K562 (cell line): ENCODE results near the gene FCER2. TPM values are rescaled to one million over a fixed set of nuclear protein-coding genes. Genes with fewer than 3 reads are reported as not detected.

Experiments
- ATAC-seq: fragments of 200-7000 bp; cut with Tn5 transposase; 3 replicates; pipeline ENCODE4 v1.9.1; 2020; ENCODE audit warnings: moderate library complexity
- BruUV-seq: library from RNA; stranded (reverse); fragments of 400-500 nt; replicated peaks from 2 replicates; lab custom pipeline; 2021; lab: Mats Ljungman, UMichigan
- CTCF ChIA-PET: fragments of 300-600 bp; formaldehyde crosslinking; extraction: SDS; loops from one replicate; lab custom pipeline; 2021; ENCODE audit warnings: low intra/inter-chr PET ratio; lab: Yijun Ruan, JAX
- POLR2A ChIA-PET: fragments of 300-600, 350-650 bp; sonication (Branson Sonifier 250); formaldehyde crosslinking; extraction: SDS; loops from one replicate; lab custom pipeline; 2021; ENCODE audit warnings: antibody characterized with exemption, inconsistent platforms; lab: Yijun Ruan, JAX
- DNase-seq, 4 experiments: peaks; one replicate each; pipeline versions ENCODE4 v3.0.0 to v3.0.0-alpha.2; 2011 to 2018; ENCODE audit warnings: low spot score in 3 of 4, mixed read lengths in 3 of 4; ENCODE audit errors: extremely low read depth in 1 of 4
- FAIRE-seq: peaks from 2 replicates; lab custom pipeline; 2011; peaks lifted over from hg19 to GRCh38; lab: Jason Lieb, UNC
- H2AFZ ChIP-seq: 2 replicates; pipeline ENCODE4 v1.6.0; 2011; ENCODE audit warnings: low read depth, low read length, control low read depth, inconsistent platforms
- H3K27ac ChIP-seq: fragments of 200-600 bp; 3 replicates; pipeline ENCODE4 v1.8.0; 2011; ENCODE audit warnings: low read depth, mild to moderate bottlenecking, control low read depth, inconsistent platforms, low read length, moderate library complexity, mixed read lengths; ENCODE audit errors: extremely low read depth
- H3K27me3 ChIP-seq, 2 experiments: fragments of 300-600 bp in 1 of 2; 2 replicates in 1 of 2; 3 replicates in 1 of 2; pipeline versions ENCODE4 v1.6.0 to v1.8.0; 2011; ENCODE audit warnings: inconsistent platforms in 2 of 2, low read length in 2 of 2, mild to moderate bottlenecking in 1 of 2, mixed read lengths in 1 of 2, moderate library complexity in 1 of 2; ENCODE audit not compliant: control insufficient read depth in 2 of 2, insufficient read depth in 2 of 2
- H3K36me3 ChIP-seq: fragments of 300-600 bp; 3 replicates; pipeline ENCODE4 v1.8.0; 2011; ENCODE audit warnings: mild to moderate bottlenecking, low read length, inconsistent platforms; ENCODE audit not compliant: control insufficient read depth, insufficient read depth
- H3K4me1 ChIP-seq, 2 experiments: fragments of 200-600 bp in 1 of 2; replicated peaks in 1 of 2; 2 replicates in 1 of 2; 3 replicates in 1 of 2; pipeline versions ENCODE4 v1.5.1 to v1.8.0; 2011; ENCODE audit warnings: inconsistent platforms in 2 of 2, low read length in 2 of 2, mild to moderate bottlenecking in 1 of 2, mixed read lengths in 1 of 2, moderate library complexity in 1 of 2; ENCODE audit not compliant: control insufficient read depth in 2 of 2, insufficient read depth in 2 of 2
- H3K4me2 ChIP-seq: 2 replicates; pipeline ENCODE4 v1.6.1; 2011; ENCODE audit warnings: low read length, control low read depth, inconsistent platforms, mixed read lengths; ENCODE audit not compliant: insufficient read depth
- H3K4me3 ChIP-seq: fragments of 200-600 bp; sonication (generic), shearing (Covaris generic); 2 replicates; pipeline ENCODE4 v1.5.1; 2016; ENCODE audit warnings: control low read depth, inconsistent platforms
- H3K79me2 ChIP-seq: fragments of 200-600 bp; 3 replicates; pipeline ENCODE4 v1.8.0; 2011; ENCODE audit warnings: low read length, inconsistent platforms; ENCODE audit not compliant: control insufficient read depth, insufficient read depth
- H3K9ac ChIP-seq, 2 experiments: 2 replicates each; pipeline versions ENCODE4 v1.6.0 to v1.6.1; 2011; ENCODE audit warnings: low read depth in 2 of 2, low read length in 2 of 2, control low read depth in 1 of 2, inconsistent platforms in 1 of 2, mild to moderate bottlenecking in 1 of 2, mixed read lengths in 1 of 2; ENCODE audit not compliant: insufficient read depth in 1 of 2
- H3K9me1 ChIP-seq: one replicate; pipeline ENCODE4 v1.6.0; 2011; ENCODE audit warnings: inconsistent platforms, mild to moderate bottlenecking, low read length, moderate library complexity; ENCODE audit not compliant: control insufficient read depth, insufficient read depth
- H3K9me3 ChIP-seq: replicated peaks from 2 replicates; pipeline ENCODE4 v1.5.1; 2011; ENCODE audit warnings: low read depth, low read length, inconsistent platforms; ENCODE audit not compliant: control insufficient read depth, insufficient read depth
- H4K20me1 ChIP-seq: replicated peaks from 2 replicates; pipeline ENCODE4 v1.6.1; 2011; ENCODE audit warnings: low read length, inconsistent platforms, mixed read lengths; ENCODE audit not compliant: control insufficient read depth, insufficient read depth
- FOXJ3 ChIP-seq: sonication (generic); formaldehyde crosslinking; IDR thresholded peaks from 2 replicates; pipeline ENCODE4 v1.4.0; 2020; ENCODE audit warnings: mild to moderate bottlenecking, missing genetic modification reagents
- IFI16 ChIP-seq: fragments of 250-450 bp; sonication (Bioruptor Pico); IDR thresholded peaks from 2 replicates; pipeline ENCODE4 v2.1.2; 2022; ENCODE audit warnings: mild to moderate bottlenecking, inconsistent platforms
- NFE2 ChIP-seq: IDR thresholded peaks from 2 replicates; pipeline ENCODE4 v1.6.1; 2014; ENCODE audit warnings: antibody characterized with exemption, low read depth
- SREBF2 ChIP-seq: sonication (generic); formaldehyde crosslinking; IDR thresholded peaks from 2 replicates; pipeline ENCODE4 v1.4.0; 2020; ENCODE audit warnings: mild to moderate bottlenecking, missing genetic modification reagents
- ZNF512 ChIP-seq: IDR thresholded peaks from 2 replicates; pipeline ENCODE4 v1.6.1; 2016; ENCODE audit warnings: missing genetic modification characterization, missing compliant biosample characterization
- WGBS: fragments of 100-300 bp; shearing (Covaris generic); methylation state at CpG from one replicate; pipeline ENCODE4 v1.1.6; 2016; ENCODE audit warnings: low coverage, mixed read lengths; ENCODE audit not compliant: insufficient coverage; ENCODE audit errors: missing lambda C conversion rate; 5-methylcytosine and 5-hydroxymethylcytosine counted together
- in situ Hi-C: fragments of 300-500 bp; cut with MboI; formaldehyde crosslinking; loops from 4 replicates; pipeline ENCODE4 v1.15.0; 2018; ENCODE audit warnings: inconsistent platforms, mixed read lengths
- intact Hi-C: fragments of 100-400 bp; cut with micrococcal nuclease; formaldehyde crosslinking; loops from 2 replicates; pipeline ENCODE4 v1.14.2; 2022
- polyA plus RNA-seq, 8 experiments: library from polyadenylated mRNA; depleted of rRNA in 4 of 8; stranded (reverse) in 5 of 8; unstranded in 3 of 8; fragments of >200 nt; fragmentation: Nextera tagmentation in 2 of 8; fragmentation: Illumina TruSeq in 1 of 8; extraction: Ambion mirVana in 2 of 8; extraction: Trizol in 1 of 8; gene quantifications; 2 replicates each; pipeline versions ENCODE4 v1.2.1 to v1.2.3, GENCODE V29; 2011 to 2014; ENCODE audit warnings: inconsistent platforms in 1 of 8, missing spikeins in 1 of 8
- total RNA-seq, 7 experiments: library from RNA; depleted of rRNA in 6 of 7; stranded (reverse); fragments of >200 nt in 6 of 7; fragmentation: Illumina TruSeq in 2 of 7; extraction: Trizol in 2 of 7; gene quantifications; 2 replicates each; pipeline versions ENCODE4 v1.2.1 to v1.2.3, GENCODE V29; 2011 to 2021; ENCODE audit warnings: low replicate concordance in 1 of 7
- TF ChIP-seq, protein P1 (sequence below): fragments of 450-650 bp; IDR thresholded peaks from 2 replicates; pipeline ENCODE4 v1.6.1; 2018; ENCODE audit warnings: mild to moderate bottlenecking, low read depth; ENCODE audit not compliant: partially characterized antibody

FCER2 gene
- total and polyA plus RNA-seq, 9 of the 15 experiments (the other 6 are each of a cell fraction or from before 2014, with no cell fraction given), result 0.11 TPM; not detected in 8

GRCh38 chr19:7676376-7676775 is 25.6 kb downstream of the FCER2 start:
- no peak for FAIRE-seq
- H3K36me3 ChIP-seq, result no peaks in the 10 kb centered on the region
- no peak for ATAC-seq
- no TSS peak for BruUV-seq
- H3K9me3 ChIP-seq, result peaks cover 5% of the 10 kb centered on the region; the same call in 1 of the 2 replicates
- peaks cover 3 to 15% of the 10 kb centered on the region in 2 experiments; a peak in 2 of 5 replicates for H3K27me3 ChIP-seq
- CTCF ChIA-PET, result no interaction called here
- in situ Hi-C loops (loop anchor here (5.0 kb wide), 1 partner anchor 89 kb away; no protein-coding TSS in a partner anchor), intact Hi-C loops (no loop called here)
- TF ChIP-seq NFE2, result no peak
- peaks cover 7% of the 10 kb centered on the region; the same call in 2 of the 3 replicates for H3K79me2 ChIP-seq
- no peak overlapping the region; the same call in 1 of the 2 replicates for H3K4me3 ChIP-seq
- H3K4me1 ChIP-seq, result peaks cover 10 to 12% of the 10 kb centered on the region in 2 experiments; a peak in 4 of 5 replicates
- peak overlapping the region; percentile 55; the same call in 1 of the 2 replicates for H2AFZ ChIP-seq
- H3K4me2 ChIP-seq, result peak overlapping the region; percentile 31
- no peaks in the 10 kb centered on the region for H3K9me1 ChIP-seq
- 0% methylated on average over 7 of the region's 7 CpGs for WGBS
- POLR2A ChIA-PET, result no interaction called here
- H4K20me1 ChIP-seq, result no peaks in the 10 kb centered on the region
- DNase-seq, result no peak
- H3K27ac ChIP-seq, result no peak overlapping the region
- H3K9ac ChIP-seq, result no peak overlapping the region

DNA sequence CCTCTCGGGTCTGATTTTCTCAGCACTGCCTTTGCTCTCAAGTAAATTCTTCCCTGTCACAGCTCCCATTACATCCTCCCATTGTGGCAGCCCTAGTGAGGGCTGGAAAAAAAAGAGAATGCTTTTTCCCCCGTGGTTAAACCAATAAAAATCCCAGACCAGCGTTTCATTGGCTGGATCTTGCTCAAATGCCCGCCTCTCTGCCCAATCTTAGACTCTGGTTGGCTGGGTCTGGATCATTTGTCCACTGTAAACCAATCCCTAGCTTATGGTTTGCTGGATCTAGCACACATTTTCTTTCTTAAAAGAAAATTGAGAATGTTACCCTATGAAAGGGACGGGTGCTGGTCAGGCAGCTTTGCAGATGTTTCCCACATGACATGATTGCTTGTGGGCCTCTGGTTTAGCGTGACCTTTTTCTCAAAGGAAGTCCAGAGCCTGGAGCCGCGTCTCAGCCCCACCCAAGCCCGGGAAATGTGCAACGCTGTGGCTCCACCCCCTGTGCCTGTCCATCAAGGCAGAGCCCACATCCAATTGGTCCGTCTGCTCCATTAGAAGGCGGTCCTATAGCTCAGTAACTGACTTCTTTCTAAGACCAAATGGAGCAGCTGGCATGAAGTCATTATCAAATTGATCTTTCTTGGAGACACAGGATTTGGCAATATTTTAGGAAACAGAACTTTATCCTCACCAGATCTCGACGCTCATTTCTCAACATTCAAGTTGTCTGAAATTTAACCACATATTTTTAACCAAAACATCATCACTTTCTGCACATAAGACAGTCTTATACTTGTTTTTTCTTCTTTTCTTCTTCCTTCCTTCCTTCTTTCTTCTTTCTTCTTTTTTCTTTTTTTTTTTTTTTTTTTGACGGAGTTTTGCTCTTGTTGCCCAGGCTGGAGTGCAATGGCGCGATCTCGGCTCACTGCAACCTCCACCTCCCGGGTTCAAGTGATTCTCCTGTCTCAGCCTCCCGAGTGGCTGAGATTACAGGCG is 27.6 kb downstream of the FCER2 start:
- ChIA-PET CTCF (no interaction called here), POLR2A (interaction anchor here (0.6 to 0.9 kb wide), 4 partner anchors 10 to 300 kb away, joined by 3 read pairs; no protein-coding TSS in a partner anchor)
- Histone ChIP-seq H3K9me1 (no peaks in the 10 kb centered on the region), H4K20me1 (no peaks in the 10 kb centered on the region), H3K27ac (no peak overlapping the region), H2AFZ (peak overlapping the region; percentile 60), H3K9ac (no peak overlapping the region), H3K9me3 (peaks cover 5% of the 10 kb centered on the region; the same call in 1 of the 2 replicates), H3K36me3 (no peaks in the 10 kb centered on the region), H3K27me3 (peaks cover 9 to 29% of the 10 kb centered on the region in 2 experiments; a peak in 4 of 5 replicates), H3K4me1 (peaks cover 4 to 10% of the 10 kb centered on the region in 2 experiments; a peak in 3 of 5 replicates), H3K4me2 (peak overlapping the region; percentile 3; the same call in 1 of the 2 replicates), H3K79me2 (no peaks in the 10 kb centered on the region), H3K4me3 (no peak overlapping the region)
- intact Hi-C loops, result no loop called here
- no TSS peak for BruUV-seq
- FAIRE-seq, result peak; percentile 85
- in situ Hi-C loops, result loop anchor here (5.0 kb wide), 1 partner anchor 87 kb away; no protein-coding TSS in a partner anchor
- ATAC-seq, result peak; percentile 98
- 13% methylated on average over 17 of the region's 21 CpGs for WGBS
- DNase-seq, result peak; percentile 79 to 90 (median 85)
- TF ChIP-seq, protein P1, sequence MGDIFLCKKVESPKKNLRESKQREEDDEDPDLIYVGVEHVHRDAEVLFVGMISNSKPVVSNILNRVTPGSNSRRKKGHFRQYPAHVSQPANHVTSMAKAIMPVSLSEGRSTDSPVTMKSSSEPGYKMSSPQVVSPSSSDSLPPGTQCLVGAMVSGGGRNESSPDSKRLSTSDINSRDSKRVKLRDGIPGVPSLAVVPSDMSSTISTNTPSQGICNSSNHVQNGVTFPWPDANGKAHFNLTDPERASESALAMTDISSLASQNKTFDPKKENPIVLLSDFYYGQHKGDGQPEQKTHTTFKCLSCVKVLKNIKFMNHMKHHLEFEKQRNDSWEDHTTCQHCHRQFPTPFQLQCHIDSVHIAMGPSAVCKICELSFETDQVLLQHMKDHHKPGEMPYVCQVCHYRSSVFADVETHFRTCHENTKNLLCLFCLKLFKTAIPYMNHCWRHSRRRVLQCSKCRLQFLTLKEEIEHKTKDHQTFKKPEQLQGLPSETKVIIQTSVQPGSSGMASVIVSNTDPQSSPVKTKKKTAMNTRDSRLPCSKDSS, result peak; percentile 54
- TF ChIP-seq FOXJ3 (CRISPR knock-in tag), result no peak
- TF ChIP-seq SREBF2 (CRISPR knock-in tag), result no peak
- TF ChIP-seq ZNF512 (tag), result peak; percentile 87
- TF ChIP-seq IFI16 (CRISPR knock-in tag), result no peak
